Choroid plexus epithelial cell (primary cell): ENCODE data around the gene ARHGAP45.

Experiments
- DNase-seq: peaks from one replicate; pipeline ENCODE4 v3.0.0-alpha.2; 2010; ENCODE audit warnings: low read depth
- H3K4me3 ChIP-seq: 2 replicates; pipeline ENCODE4 v1.5.1; 2011; ENCODE audit warnings: low read depth, mild to moderate bottlenecking, control low read depth, low read length, moderate library complexity
- TF ChIP-seq, protein P1 (sequence below): conservative IDR thresholded peaks from 2 replicates; pipeline ENCODE4 v1.5.1; 2011; ENCODE audit warnings: low read depth, mild to moderate bottlenecking, control low read depth, inconsistent platforms, low read length, moderate library complexity

Gene ARHGAP45

DNA sequence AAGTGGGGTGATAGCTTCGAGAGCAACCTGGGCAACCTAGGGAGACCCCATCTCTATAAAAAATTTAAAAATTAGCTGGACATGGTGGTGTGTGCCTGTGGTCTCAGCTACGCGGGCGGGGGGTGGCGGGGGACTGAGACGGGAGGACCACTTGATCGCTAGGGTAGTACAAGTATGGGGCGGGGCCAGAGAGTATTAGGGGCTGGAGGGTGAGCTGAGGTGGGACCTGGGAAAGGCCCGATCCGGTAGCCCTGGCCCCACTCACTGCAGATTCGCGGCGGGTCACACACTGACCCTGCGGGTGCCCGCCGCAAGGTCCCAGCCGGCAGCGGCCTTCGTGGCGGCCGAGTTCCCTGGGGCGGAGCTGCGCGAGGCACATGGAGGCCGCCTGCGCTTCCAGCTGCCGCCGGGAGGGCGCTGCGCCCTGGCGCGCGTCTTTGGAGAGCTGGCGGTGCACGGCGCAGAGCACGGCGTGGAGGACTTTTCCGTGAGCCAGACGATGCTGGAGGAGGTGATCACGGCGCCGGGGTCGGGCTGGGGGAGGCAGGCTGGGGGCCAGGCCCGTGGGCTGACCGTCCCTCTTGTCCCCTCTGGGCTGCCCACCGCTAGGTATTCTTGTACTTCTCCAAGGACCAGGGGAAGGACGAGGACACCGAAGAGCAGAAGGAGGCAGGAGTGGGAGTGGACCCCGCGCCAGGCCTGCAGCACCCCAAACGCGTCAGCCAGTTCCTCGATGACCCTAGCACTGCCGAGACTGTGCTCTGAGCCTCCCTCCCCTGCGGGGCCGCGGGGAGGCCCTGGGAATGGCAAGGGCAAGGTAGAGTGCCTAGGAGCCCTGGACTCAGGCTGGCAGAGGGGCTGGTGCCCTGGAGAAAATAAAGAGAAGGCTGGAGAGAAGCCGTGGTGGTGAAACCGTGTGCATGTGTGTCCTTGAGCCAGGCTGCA lies 2.0 kb upstream of the ARHGAP45 start:
- DNase-seq: peak; percentile 65
- H3K4me3 ChIP-seq: no peak overlapping the region
- TF ChIP-seq, protein P1, sequence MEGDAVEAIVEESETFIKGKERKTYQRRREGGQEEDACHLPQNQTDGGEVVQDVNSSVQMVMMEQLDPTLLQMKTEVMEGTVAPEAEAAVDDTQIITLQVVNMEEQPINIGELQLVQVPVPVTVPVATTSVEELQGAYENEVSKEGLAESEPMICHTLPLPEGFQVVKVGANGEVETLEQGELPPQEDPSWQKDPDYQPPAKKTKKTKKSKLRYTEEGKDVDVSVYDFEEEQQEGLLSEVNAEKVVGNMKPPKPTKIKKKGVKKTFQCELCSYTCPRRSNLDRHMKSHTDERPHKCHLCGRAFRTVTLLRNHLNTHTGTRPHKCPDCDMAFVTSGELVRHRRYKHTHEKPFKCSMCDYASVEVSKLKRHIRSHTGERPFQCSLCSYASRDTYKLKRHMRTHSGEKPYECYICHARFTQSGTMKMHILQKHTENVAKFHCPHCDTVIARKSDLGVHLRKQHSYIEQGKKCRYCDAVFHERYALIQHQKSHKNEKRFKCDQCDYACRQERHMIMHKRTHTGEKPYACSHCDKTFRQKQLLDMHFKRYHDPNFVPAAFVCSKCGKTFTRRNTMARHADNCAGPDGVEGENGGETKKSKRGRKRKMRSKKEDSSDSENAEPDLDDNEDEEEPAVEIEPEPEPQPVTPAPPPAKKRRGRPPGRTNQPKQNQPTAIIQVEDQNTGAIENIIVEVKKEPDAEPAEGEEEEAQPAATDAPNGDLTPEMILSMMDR: peak; percentile 59

DNA sequence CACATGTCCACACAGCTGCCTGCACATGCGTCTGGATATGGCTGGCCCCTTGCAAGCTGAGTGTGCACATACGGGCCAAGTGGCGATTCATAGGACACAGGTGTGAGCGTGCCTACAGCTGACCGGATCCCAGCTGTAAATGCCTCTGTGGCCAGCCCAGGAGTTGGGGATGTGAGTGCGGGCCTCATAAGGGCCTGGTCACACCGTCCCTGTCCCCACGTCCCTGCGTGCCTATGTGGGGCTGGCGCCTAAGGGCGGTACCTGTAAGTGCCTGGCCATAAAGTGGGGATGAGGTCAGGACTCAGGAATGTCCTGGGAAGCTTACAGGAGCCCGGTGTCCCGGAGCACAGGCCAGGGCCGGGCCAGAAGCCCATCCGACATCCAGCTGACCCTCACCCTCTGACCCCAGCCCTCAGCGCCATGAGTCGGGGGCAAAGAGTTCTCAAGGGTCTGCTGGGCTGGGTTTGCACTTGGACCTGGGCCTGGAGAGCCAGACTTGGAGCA lies 1.3 kb upstream of the ARHGAP45 start:
- DNase-seq: no peak
- no peak overlapping the region for H3K4me3 ChIP-seq
- TF ChIP-seq, protein P1: no peak

DNA sequence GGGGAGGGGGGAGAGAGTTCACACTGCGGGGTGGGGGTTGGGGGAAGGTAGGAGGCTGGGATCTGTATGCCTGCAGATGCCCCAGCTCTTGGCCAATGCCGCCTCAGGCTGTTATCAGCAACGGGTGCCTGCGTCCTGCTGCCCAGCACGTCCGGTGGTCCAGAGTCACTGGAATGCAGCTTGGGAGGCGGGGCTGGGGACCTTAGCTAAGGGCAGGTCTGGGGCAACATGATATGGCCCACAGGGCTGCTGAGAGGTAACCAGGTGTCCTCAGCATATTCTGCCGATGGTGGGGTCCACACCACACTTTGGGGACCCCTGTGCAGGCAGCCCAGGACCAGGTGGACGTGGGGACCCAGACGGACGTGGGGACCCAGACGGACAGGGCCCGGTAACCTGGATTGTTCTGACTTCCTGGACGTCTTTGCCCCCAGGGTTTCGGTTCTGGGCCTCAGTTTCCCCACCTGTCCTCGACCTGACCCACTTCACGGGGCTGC lies 668 bp upstream of the ARHGAP45 start:
- TF ChIP-seq, protein P1: no peak
- H3K4me3 ChIP-seq: no peak overlapping the region
- no peak for DNase-seq

DNA sequence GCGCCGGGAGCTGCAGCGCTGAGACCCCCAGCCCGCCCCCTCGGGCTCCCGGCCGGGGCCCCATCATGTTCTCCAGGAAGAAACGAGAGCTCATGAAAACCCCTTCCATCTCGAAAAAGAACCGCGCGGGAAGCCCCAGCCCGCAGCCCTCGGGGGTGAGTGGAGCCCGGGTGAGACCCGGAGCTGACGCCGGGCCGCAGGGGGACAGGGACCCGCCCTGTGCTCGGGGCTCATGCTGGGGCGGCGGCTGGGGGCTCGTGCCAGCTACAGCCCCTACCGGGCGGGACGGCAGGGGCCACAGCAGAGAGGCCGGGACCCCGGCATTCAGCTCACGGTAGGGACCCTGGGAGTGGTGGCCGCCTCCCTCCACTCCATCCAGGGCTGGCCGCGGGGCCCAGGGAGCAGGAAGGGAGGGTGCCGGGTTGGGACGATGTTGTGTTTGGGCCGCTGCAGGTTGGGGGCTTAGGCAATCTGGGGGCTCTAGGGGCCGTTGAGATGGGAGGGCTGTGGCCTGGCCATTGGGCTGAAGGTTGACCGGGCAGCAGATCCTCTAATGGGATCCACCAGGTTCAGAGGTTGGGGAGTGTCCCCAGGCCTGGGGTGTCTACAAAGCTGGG lies 482 bp downstream of the ARHGAP45 start:
- DNase-seq: no peak
- H3K4me3 ChIP-seq: peak overlapping the region; percentile 11
- TF ChIP-seq, protein P1: no peak

DNA sequence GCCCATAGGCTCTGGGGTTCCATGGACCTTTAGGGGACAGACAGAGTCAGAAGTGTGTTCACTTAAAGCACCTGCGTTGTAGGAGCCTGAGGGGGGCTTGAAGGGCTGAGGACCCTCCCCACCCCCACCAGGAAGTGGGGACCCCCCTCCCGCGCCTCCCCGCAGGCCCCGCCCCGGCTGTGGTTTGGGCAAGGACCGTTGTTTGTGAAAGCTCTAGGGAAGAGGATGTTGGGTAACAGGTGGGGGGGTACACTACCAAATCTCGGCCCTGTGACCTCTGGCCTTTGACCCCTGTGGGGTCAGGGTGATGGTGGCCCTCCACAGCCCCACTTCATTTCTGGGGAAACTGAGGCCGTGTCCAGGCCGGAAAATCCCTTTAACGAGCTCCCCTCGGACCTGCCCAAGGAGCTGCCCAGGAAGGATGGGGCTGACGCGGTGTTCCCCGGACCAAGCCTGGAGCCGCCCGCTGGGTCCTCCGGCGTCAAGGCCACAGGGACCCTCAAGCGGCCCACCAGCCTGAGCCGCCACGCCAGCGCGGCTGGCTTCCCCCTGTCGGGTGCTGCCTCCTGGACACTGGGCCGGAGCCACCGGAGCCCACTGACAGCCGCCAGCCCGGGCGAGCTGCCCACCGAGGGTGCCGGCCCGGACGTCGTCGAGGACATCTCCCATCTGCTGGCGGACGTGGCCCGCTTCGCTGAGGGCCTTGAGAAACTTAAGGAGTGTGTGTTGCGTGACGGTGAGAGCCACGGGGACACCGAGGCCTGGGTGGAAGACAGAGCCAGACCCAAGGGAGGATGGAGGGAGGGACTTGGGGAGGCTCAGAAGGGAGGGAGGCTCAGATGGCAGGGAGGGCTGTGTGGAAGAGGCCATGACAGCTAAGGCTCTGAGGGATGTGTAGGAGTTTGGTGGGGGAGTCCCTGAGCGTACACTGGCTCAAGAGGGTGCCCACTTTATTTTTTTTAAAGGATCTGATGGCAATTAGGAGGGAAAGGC lies 1.3 kb downstream of the ARHGAP45 start:
- H3K4me3 ChIP-seq: no peak overlapping the region
- TF ChIP-seq, protein P1: no peak
- no peak for DNase-seq
